Activated naive CD4-positive, alpha-beta T cell treated with anti-CD3 and anti-CD28 coated beads for 36 hours (primary cell): ENCODE data around the gene FGFR3. TPM values are rescaled to one million over a fixed set of nuclear protein-coding genes. Genes with fewer than 3 reads are reported as not detected.
A peak's percentile ranks its signal among the peaks of the same experiment; 100 is the strongest.

Experiments
- CTCF ChIA-PET: fragments of 350-600 bp; sonication (Branson Sonifier 250); formaldehyde crosslinking; loops from one replicate; lab custom pipeline; 2021; ENCODE audit warnings: antibody characterized with exemption; lab: Charles Lee
- DNase-seq: peaks from one replicate; pipeline ENCODE4 v3.0.0-alpha.2; 2020
- H3K27ac Mint-ChIP-seq: one replicate; pipeline ENCODE4 v1.8.0; 2021; ENCODE audit warnings: mild to moderate bottlenecking, mixed read lengths
- H3K27me3 Mint-ChIP-seq: one replicate; pipeline ENCODE4 v1.8.0; 2021; ENCODE audit warnings: low read depth, mixed read lengths
- H3K36me3 Mint-ChIP-seq: one replicate; pipeline ENCODE4 v1.8.0; 2021; ENCODE audit warnings: low read depth, mixed read lengths
- H3K4me1 Mint-ChIP-seq: one replicate; pipeline ENCODE4 v1.8.0; 2021; ENCODE audit warnings: low read depth, mixed read lengths
- H3K4me3 Mint-ChIP-seq: one replicate; pipeline ENCODE4 v1.8.0; 2021; ENCODE audit warnings: mild to moderate bottlenecking, moderate library complexity, mixed read lengths
- H3K9me3 Mint-ChIP-seq: one replicate; pipeline ENCODE4 v1.8.0; 2021; ENCODE audit warnings: mixed read lengths
- intact Hi-C: fragments of 100-400 bp; cut with micrococcal nuclease; formaldehyde crosslinking; loops from one replicate; pipeline ENCODE4 v1.15.1; 2023
- total RNA-seq, 2 experiments: library from RNA; stranded (reverse); gene quantifications; one replicate each; pipeline ENCODE4 v1.2.3, GENCODE V29; 2021

FGFR3 gene
- total RNA-seq, 2 experiments from 2014 or later, result 0.27 to 0.52 TPM

DNA sequence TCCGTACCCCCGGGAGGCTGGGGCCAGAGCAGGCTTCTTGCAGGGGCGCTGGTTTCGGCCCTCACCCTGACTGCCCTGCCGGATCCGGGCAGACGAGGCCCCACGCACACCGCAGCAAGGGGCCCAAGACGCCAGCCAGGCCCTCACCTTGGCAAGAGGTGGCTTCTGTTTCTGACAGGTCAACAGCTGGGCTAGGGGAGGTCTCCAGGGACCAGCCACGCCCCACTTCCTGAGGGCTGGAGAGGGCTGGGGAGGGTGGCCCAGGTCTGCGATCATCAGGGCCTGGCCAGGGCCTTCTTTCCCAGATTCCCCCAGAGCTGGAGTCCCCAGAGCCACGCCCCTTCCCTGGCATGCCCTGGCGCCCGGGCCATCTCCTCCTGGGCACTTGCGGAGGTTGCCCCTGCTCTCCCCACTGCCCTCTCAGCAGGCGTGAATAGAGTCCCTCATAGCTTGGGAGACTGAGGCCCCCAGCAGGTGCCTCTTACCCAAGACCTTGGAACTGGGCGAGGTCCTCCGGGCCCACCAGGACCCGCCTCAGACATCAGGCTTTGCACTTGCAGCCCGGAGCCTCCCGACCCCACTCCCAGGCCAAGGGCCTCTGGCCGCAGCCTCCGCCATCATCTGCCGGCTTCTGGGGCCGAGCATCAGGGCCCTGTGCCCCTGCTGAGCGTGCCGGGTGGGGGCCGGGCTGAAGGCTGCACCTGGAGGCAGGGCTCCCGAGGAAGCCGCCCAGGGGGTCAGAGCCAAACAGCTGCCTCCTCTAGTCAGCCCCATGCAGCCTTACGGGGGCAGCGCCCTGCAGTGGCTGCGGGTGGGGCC is 6.3 kb upstream of the FGFR3 start:
- H3K27me3 Mint-ChIP-seq, result peaks cover 4% of the 10 kb centered on the region
- no peak overlapping the region for H3K4me3 Mint-ChIP-seq
- intact Hi-C loops, result no loop called here
- no peak overlapping the region for H3K27ac Mint-ChIP-seq
- no peaks in the 10 kb centered on the region for H3K9me3 Mint-ChIP-seq
- CTCF ChIA-PET, result no interaction called here
- no peaks in the 10 kb centered on the region for H3K4me1 Mint-ChIP-seq
- DNase-seq, result no peak
- no peaks in the 10 kb centered on the region for H3K36me3 Mint-ChIP-seq

DNA sequence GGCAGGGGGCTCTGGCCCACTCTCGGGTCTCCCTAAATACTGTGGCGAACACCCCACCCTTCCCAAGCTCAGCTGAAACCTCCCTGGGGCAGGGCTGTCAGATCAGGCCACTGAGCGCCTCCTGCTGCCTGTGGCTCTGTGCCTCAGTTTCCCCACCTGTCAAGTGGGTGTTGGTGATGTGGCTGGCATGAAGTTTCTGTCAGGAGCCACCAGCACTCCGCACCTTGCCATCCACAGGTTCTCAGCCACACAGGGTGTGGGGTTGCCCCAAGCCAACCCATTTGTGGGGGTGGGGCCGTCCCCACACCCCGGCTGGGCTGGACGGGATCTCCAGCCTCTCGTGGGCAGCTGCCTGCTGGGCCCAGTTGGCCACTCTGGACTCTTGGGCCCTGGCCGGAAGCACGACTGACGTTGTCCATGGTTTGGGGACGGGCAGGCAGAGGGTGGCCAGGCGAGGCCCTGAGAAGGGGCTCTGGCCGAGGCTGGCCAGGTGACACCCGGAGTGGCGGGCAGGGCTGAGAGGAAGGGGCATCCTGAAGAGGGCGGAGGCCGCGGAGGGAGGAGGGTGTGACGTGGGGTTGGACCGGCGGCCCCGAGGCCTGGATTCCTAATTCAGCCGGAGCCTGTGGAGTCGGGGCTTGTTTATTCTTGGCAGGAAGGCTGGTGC is 5.5 kb upstream of the FGFR3 start:
- Mint-ChIP-seq H3K36me3 (no peaks in the 10 kb centered on the region), H3K4me1 (no peaks in the 10 kb centered on the region)
- no peak for DNase-seq

DNA sequence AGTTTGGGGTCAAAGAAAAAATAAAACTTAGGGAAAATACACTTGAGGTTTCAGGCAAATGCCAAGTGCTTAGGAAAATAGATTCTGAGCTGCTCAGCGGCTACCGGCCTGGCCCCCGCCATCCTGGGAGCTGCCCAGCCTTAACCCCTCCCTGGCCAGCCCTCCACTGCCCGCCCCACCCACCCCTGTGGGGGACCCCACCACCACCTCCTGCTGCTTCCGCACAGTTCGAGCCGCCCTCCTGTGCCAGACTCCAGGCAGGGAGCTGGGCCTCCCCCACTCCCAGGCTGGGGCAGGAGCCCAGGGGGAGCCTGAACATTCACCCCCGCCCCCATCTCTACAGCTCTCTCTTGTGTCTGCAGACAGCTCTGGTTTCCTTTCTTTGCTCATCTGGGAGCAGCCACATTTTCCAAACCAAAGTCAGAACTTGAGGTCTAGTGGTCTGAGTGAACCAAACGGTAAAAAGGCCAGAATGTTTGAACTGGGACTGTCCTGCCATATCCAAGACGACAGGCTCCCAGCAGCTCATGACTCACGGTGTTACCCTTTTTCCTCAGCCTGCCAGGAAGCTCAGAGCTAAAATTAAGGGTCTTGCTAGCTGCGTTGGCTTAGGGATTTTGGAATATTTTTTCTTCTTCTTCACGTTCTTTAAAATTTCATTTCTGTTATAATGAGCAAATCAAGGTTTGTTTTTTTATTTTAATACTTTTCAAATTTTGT is 4.7 kb upstream of the FGFR3 start:
- no peak for DNase-seq
- H3K27ac Mint-ChIP-seq, result no peak overlapping the region
- CTCF ChIA-PET, result interaction anchor here (0.5 kb wide), 1 partner anchor 562 kb away, joined by 3 read pairs; no protein-coding TSS in a partner anchor
- peaks cover 5% of the 10 kb centered on the region for H3K27me3 Mint-ChIP-seq
- no peaks in the 10 kb centered on the region for H3K36me3 Mint-ChIP-seq
- intact Hi-C loops, result no loop called here
- no peaks in the 10 kb centered on the region for H3K4me1 Mint-ChIP-seq
- H3K4me3 Mint-ChIP-seq, result no peak overlapping the region
- H3K9me3 Mint-ChIP-seq, result no peaks in the 10 kb centered on the region

More for the DNA sequence above, 5.5 kb upstream of the FGFR3 start:
- CTCF ChIA-PET, result no interaction called here
- intact Hi-C loops, result no loop called here
- peaks cover 5% of the 10 kb centered on the region for H3K27me3 Mint-ChIP-seq
- H3K9me3 Mint-ChIP-seq, result no peaks in the 10 kb centered on the region
- no peak overlapping the region for H3K27ac Mint-ChIP-seq
- H3K4me3 Mint-ChIP-seq, result no peak overlapping the region

DNA sequence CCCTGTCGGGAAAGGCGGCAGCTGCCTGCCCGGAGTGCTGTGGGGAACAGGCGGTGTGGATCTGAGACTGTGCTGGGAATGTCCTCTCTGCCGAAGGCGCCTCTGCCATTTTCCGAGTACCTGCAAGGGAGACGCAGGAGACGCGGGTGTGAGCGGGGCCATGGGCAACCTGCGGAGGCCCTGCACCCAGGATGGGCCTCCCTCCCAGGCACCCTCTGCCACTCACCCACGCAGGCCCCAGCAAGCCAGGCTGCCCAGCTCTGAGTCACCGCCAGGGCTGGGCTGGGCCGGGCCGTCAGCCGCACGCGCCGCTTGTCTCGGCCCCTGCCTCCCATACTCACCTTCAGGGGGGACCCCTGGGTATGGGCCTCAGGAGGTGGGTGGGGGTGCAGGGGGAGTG is 3.5 kb upstream of the FGFR3 start:
- no peaks in the 10 kb centered on the region for H3K9me3 Mint-ChIP-seq
- peaks cover 5% of the 10 kb centered on the region for H3K27me3 Mint-ChIP-seq
- no peak overlapping the region for H3K4me3 Mint-ChIP-seq
- no peak for DNase-seq
- no peaks in the 10 kb centered on the region for H3K36me3 Mint-ChIP-seq
- H3K4me1 Mint-ChIP-seq, result no peaks in the 10 kb centered on the region
- CTCF ChIA-PET, result interaction anchor here (0.6 kb wide), 1 partner anchor 184 kb away, joined by 3 read pairs; no protein-coding TSS in a partner anchor
- intact Hi-C loops, result no loop called here
- H3K27ac Mint-ChIP-seq, result no peak overlapping the region

DNA sequence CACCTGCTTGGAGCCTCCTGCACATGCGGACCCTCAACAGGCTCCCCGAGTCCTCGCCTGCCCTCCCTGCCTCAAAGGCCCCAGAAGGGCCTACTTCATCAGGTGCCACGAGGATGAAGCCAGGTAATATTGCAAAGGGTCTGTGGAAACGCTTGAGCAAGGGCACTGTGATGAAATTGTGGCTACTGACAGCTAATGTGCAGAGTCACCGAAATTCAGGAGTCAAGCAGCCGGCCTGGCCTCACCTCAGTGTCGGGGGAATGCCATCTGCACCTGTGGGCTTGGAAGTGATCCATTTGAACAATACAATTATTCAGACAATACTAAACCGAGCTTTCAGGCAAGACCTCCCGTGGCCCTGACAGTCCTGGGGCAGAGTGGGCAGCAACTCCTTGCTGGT is 3.1 kb upstream of the FGFR3 start:
- Mint-ChIP-seq H3K9me3 (no peaks in the 10 kb centered on the region), H3K4me1 (no peaks in the 10 kb centered on the region), H3K4me3 (no peak overlapping the region), H3K27me3 (peaks cover 5% of the 10 kb centered on the region), H3K27ac (no peak overlapping the region), H3K36me3 (no peaks in the 10 kb centered on the region)
- intact Hi-C loops, result no loop called here
- no peak for DNase-seq
- CTCF ChIA-PET, result no interaction called here

DNA sequence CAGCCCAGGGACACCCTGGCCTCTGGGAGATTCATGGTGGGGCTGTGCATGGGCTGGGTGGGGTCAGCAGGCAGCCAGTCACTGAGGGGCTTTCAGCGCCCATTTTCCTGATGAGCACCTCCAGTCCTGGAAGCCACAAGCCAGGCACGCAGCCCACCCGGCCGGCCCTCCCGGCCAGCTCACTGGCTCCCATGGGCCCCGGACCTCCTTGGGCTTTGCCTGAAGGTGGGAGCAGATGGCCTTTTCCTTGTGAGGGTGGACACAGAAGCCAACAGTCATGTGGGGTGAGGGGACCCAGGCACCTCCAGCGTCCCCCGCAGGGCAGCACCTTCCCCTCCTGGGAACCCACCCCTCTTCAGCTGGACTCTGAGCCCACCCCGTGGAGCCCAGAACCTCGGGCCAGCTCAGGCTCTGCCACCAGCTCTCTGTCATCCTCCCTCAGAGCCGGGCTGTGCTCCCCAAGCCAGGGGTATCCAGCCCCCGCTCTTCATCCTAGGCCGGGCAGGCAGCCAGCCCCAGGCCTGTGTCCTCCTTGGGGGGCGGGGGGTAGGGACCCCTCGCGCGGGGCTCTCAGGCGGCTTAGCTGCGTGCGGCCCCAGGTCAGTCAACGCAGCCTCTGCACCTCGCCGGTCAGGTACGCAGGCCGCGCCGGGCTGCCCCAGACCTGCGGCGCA is 798 bp upstream of the FGFR3 start:
- Mint-ChIP-seq H3K27ac (no peak overlapping the region), H3K9me3 (no peaks in the 10 kb centered on the region), H3K36me3 (no peaks in the 10 kb centered on the region), H3K4me1 (no peaks in the 10 kb centered on the region), H3K27me3 (peaks cover 17% of the 10 kb centered on the region), H3K4me3 (peak overlapping the region; percentile 9)
- DNase-seq, result no peak
- CTCF ChIA-PET, result interaction anchor here (1.0 kb wide), 1 partner anchor 33 kb away, joined by 3 read pairs; no protein-coding TSS in a partner anchor
- intact Hi-C loops, result no loop called here

DNA sequence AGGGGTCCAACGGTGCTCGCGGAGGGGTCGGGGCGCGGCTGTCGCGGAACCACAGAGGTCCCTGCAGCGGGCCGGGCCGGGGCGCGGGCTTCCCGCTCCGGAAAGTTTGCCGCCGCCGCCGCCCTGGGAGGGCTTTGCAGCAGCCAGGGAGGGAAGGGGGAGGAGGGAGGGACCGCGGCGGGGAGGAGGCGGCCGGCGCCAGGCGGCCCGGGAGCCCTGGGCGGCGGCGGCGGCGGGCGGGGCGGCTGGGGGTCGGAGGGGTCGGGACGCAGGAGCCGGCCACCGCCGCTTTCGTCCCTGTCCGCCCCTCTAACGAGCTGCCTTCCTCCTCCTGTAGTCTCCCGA is 375 bp downstream of the FGFR3 start:
- Mint-ChIP-seq H3K27me3 (peaks cover 17% of the 10 kb centered on the region), H3K4me3 (no peak overlapping the region), H3K4me1 (no peaks in the 10 kb centered on the region), H3K9me3 (no peaks in the 10 kb centered on the region), H3K36me3 (no peaks in the 10 kb centered on the region), H3K27ac (no peak overlapping the region)
- peak; percentile 39 for DNase-seq
- intact Hi-C loops, result no loop called here
- CTCF ChIA-PET, result interaction anchor here (1.3 kb wide), 1 partner anchor 45 kb away, joined by 4 read pairs; no protein-coding TSS in a partner anchor

DNA sequence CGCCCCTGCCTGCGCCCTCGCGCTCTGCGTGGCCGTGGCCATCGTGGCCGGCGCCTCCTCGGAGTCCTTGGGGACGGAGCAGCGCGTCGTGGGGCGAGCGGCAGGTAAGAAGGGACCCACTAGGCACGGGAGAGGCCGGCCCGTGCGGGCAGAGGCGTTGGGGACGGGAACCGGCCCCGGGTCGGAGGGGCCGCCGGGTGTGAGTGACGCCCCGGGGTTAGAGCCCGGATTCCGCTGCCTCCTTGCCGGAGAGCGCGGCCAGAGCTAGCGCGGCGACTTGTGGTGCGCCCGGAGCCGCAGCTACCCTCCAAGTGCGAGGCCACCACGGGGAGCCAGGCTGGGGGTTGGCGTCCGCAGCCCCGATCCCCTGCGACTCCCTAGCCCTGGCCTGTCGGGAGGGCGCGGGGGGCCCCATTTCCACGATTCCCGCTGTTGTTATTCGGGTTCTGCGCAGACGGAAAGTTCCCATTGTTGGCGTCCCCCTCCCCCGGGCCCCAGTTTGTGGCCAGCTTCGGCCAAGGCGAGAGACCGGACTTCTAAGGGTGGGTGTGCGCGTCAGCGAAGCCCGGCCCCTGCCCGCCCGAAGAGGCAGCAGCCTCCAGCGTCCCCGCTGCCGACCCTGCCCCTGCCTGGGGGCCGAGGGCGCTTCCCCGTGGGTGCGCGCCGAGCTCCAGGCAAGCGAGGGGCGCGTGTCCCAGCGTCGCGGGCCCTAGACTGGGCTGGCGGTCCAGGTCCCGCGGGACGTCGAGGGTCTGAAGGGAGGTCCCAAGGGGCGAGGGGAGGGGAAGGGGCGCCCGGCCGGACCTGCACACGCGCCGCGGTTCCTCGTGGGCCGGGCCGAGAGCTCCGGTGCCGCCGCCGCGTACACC is 1.1 kb downstream of the FGFR3 start:
- CTCF ChIA-PET, result interaction anchor here (0.6 to 1.9 kb wide), 4 partner anchors 16 to 101 kb away, joined by 3 to 6 read pairs (median 4); no protein-coding TSS in a partner anchor
- H3K4me1 Mint-ChIP-seq, result no peaks in the 10 kb centered on the region
- H3K4me3 Mint-ChIP-seq, result no peak overlapping the region
- no peaks in the 10 kb centered on the region for H3K36me3 Mint-ChIP-seq
- no peak overlapping the region for H3K27ac Mint-ChIP-seq
- no peak for DNase-seq
- peaks cover 17% of the 10 kb centered on the region for H3K27me3 Mint-ChIP-seq
- H3K9me3 Mint-ChIP-seq, result no peaks in the 10 kb centered on the region
- intact Hi-C loops, result no loop called here

DNA sequence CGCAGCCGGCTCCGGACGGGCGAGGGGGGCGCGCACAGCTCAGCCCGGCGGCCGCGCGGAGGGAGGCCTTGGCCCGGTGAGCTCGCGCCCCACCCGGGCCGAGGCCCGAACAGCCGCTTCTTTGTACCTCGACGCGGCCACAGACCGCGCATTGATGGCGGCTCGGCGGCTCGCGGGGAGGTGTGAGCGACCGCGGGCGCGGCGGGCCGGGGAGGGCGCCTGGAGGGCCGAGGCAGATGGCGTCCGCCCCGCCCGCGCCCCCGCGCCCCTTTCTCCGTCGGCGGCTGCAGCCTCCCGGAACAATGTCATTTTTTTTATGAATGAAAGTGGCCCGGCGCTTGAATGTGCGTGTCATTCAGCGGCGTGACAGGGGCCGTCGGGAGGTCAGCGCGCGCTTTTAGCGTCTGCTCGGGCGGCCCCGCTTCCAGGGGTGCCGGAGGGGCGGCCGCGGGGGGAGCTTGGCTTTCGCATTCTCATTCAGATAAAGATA is 1.8 kb downstream of the FGFR3 start:
- Mint-ChIP-seq H3K4me3 (no peak overlapping the region), H3K36me3 (no peaks in the 10 kb centered on the region), H3K9me3 (no peaks in the 10 kb centered on the region), H3K27ac (no peak overlapping the region), H3K27me3 (peaks cover 17% of the 10 kb centered on the region), H3K4me1 (no peaks in the 10 kb centered on the region)
- intact Hi-C loops, result no loop called here
- no peak for DNase-seq
- CTCF ChIA-PET, result interaction anchor here (0.6 to 1.9 kb wide), 4 partner anchors 15 to 102 kb away, joined by 3 to 6 read pairs (median 4); no protein-coding TSS in a partner anchor

DNA sequence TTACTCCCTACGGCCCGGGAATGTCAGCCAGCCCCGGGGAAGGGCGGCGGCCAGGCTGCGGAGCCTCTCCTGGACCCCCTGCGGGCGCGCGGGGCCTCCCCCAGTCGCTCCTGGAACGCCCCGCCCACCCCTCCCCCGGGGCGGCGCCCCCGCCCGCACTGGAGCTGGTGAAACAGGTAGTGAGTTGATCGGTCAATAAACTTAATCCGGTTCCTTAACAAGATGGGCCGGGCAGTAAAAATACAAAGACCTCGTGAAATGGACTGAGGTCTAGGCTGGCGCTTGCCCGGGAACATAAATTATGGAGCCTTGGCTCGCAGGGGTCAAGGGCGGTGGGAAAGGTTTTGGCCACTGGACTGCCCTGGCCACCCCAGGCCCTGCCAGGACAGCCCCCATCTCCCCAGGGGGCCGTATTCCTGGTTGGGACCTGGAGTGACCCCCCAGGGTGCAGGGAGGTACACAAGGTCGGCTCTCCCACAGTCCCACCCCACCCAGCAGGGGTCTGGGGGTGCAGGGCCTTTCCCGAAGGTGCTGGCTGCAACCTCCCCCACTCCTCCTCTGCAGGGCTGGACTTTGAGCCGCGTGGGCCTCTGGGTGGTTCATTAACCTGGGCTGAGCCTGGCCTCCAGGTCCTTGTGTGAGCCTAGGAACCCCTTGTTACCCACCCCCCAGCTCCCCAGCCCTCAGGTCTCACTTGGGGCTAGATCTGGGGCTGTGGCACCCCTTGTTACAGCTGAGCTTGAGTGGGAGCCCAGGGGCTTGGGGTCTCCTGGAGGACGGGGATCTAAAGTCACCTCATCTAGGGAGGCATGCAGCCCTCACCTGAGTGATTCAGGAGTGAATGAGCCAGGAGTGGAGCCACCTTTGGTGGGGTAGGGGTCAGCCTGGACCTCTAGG is 2.5 kb downstream of the FGFR3 start:
- no peak overlapping the region for H3K4me3 Mint-ChIP-seq

More for the DNA sequence above, 2.5 kb downstream of the FGFR3 start:
- Mint-ChIP-seq H3K27me3 (peaks cover 17% of the 10 kb centered on the region), H3K27ac (no peak overlapping the region), H3K36me3 (no peaks in the 10 kb centered on the region), H3K4me1 (no peaks in the 10 kb centered on the region), H3K9me3 (no peaks in the 10 kb centered on the region)
- CTCF ChIA-PET, result interaction anchor here (0.6 to 1.9 kb wide), 3 partner anchors 14 to 102 kb away, joined by 3 to 6 read pairs (median 5); no protein-coding TSS in a partner anchor
- no peak for DNase-seq
- intact Hi-C loops, result no loop called here
